SK-N-SH (cell line): ENCODE data around the gene AFF3. TPM values are rescaled to one million over a fixed set of nuclear protein-coding genes. Genes with fewer than 3 reads are reported as not detected.

Source experiments
- CTCF ChIA-PET: fragments of 300-600, 350-600 bp; formaldehyde crosslinking; extraction: SDS; loops from one replicate; lab custom pipeline; 2021; lab: Yijun Ruan, JAX
- POLR2A ChIA-PET: fragments of 350-600 bp; sonication (Branson Sonifier 250); formaldehyde crosslinking; extraction: SDS; loops from one replicate; lab custom pipeline; 2020; ENCODE audit warnings: antibody characterized with exemption, inconsistent platforms; lab: Yijun Ruan, JAX
- DNase-seq: peaks from one replicate; pipeline ENCODE4 v3.0.0; 2012
- H2AFZ ChIP-seq: fragments of 200-600 bp; sonication (generic); 2 replicates; pipeline ENCODE4 v1.8.1; 2016; ENCODE audit warnings: antibody characterized with exemption, mild to moderate bottlenecking, low read depth
- H3F3A ChIP-seq: fragments of 200-600 bp; sonication (generic); replicated peaks from 2 replicates; pipeline ENCODE3; 2016; ENCODE audit warnings: antibody characterized with exemption, mild to moderate bottlenecking; ENCODE audit not compliant: insufficient read depth
- H3K27ac ChIP-seq, 2 experiments: fragments of 200-500 bp in 1 of 2; fragments of 200-600 bp in 1 of 2; sonication (Bioruptor generic) in 1 of 2; sonication (generic), shearing (Covaris generic) in 1 of 2; 2 replicates each; pipeline versions ENCODE4 v1.5.1 to v1.6.1; 2014 to 2016; ENCODE audit warnings: low read depth in 2 of 2, inconsistent platforms in 1 of 2, low read length in 1 of 2, mild to moderate bottlenecking in 1 of 2, mixed read lengths in 1 of 2
- H3K27me3 ChIP-seq: fragments of 200-600 bp; sonication (generic), shearing (Covaris generic); 2 replicates; pipeline ENCODE4 v1.6.1; 2016; ENCODE audit warnings: mixed run types; ENCODE audit not compliant: insufficient read depth
- H3K36me3 ChIP-seq, 2 experiments: fragments of 200-500 bp in 1 of 2; fragments of 200-600 bp in 1 of 2; sonication (Bioruptor generic) in 1 of 2; sonication (generic) in 1 of 2; replicated peaks in 1 of 2; 2 replicates each; pipeline versions ENCODE3 to v1.5.1; 2014 to 2016; ENCODE audit warnings: low read length in 1 of 2, mild to moderate bottlenecking in 1 of 2; ENCODE audit not compliant: insufficient read depth in 2 of 2, control insufficient read depth in 1 of 2
- H3K4me1 ChIP-seq, 2 experiments: fragments of 200-500 bp in 1 of 2; fragments of 200-600 bp in 1 of 2; sonication (Bioruptor generic) in 1 of 2; sonication (generic), shearing (Covaris generic) in 1 of 2; 2 replicates each; pipeline versions ENCODE4 v1.5.1 to v1.6.1; 2014 to 2016; ENCODE audit warnings: low read depth in 1 of 2, low read length in 1 of 2, mixed run types in 1 of 2; ENCODE audit not compliant: insufficient read depth in 2 of 2, control insufficient read depth in 1 of 2
- H3K4me2 ChIP-seq: fragments of 200-600 bp; sonication (generic), shearing (Covaris generic); 2 replicates; pipeline ENCODE4 v1.6.1; 2017; ENCODE audit warnings: mixed run types
- H3K4me3 ChIP-seq, 2 experiments: fragments of 200-500 bp in 1 of 2; fragments of 200-600 bp in 1 of 2; sonication (Bioruptor generic) in 1 of 2; sonication (generic), shearing (Covaris generic) in 1 of 2; 2 replicates each; pipeline versions ENCODE4 v1.5.1 to v1.8.1; 2014 to 2016; ENCODE audit warnings: low read depth in 2 of 2, inconsistent platforms in 1 of 2, low read length in 1 of 2, mild to moderate bottlenecking in 1 of 2, mixed read lengths in 1 of 2, moderate library complexity in 1 of 2
- H3K79me2 ChIP-seq: fragments of 200-600 bp; sonication (generic); 2 replicates; pipeline ENCODE4 v1.8.1; 2017; ENCODE audit warnings: mild to moderate bottlenecking; ENCODE audit not compliant: insufficient read depth
- H3K9ac ChIP-seq: fragments of 200-600 bp; sonication (generic); 2 replicates; pipeline ENCODE4 v1.6.1; 2017; ENCODE audit warnings: mixed run types
- H3K9me2 ChIP-seq: fragments of 200-600 bp; sonication (generic); 2 replicates; pipeline ENCODE4 v1.6.1; 2017; ENCODE audit warnings: mixed run types
- H3K9me3 ChIP-seq: fragments of 200-600 bp; sonication (generic); 2 replicates; pipeline ENCODE4 v1.6.1; 2017; ENCODE audit warnings: mixed run types, mild to moderate bottlenecking, moderate library complexity
- H4K20me1 ChIP-seq: fragments of 200-600 bp; sonication (generic); 2 replicates; pipeline ENCODE4 v1.6.1; 2017; ENCODE audit warnings: mild to moderate bottlenecking, mixed run types; ENCODE audit not compliant: insufficient read depth
- CHD2 ChIP-seq: fragments of 150-350 bp; IDR thresholded peaks from 2 replicates; pipeline ENCODE4 v1.6.1; 2018; ENCODE audit warnings: low read length; ENCODE audit not compliant: partially characterized antibody
- EP300 ChIP-seq, 2 experiments: IDR thresholded peaks; 2 replicates each; pipeline versions ENCODE4 v1.4.0 to v1.6.1; 2012; ENCODE audit warnings: borderline replicate concordance in 1 of 2, low read depth in 1 of 2, low read length in 1 of 2
- EZH2phosphoT487 ChIP-seq: fragments of 200-600 bp; sonication (generic); IDR thresholded peaks from 2 replicates; pipeline ENCODE4 v1.6.1; 2017; ENCODE audit warnings: low read depth, mixed run types, mild to moderate bottlenecking, antibody characterized with exemption, moderate library complexity, borderline replicate concordance
- FOSL2 ChIP-seq: IDR thresholded peaks from 2 replicates; pipeline ENCODE4 v1.4.0; 2012; ENCODE audit warnings: low read depth, mild to moderate bottlenecking, moderate library complexity, borderline replicate concordance
- FOXJ3 ChIP-seq: sonication (generic); formaldehyde crosslinking; IDR thresholded peaks from 2 replicates; pipeline ENCODE4 v1.5.1; 2020; ENCODE audit warnings: mild to moderate bottlenecking, missing genetic modification reagents
- FOXM1 ChIP-seq: IDR thresholded peaks from 2 replicates; pipeline ENCODE4 v1.4.0; 2012; ENCODE audit warnings: low read depth, mild to moderate bottlenecking
- GABPA ChIP-seq: IDR thresholded peaks from 2 replicates; pipeline ENCODE4 v1.4.0; 2012; ENCODE audit warnings: low read depth, mild to moderate bottlenecking
- GATA2 ChIP-seq: sonication (generic); formaldehyde crosslinking; IDR thresholded peaks from 2 replicates; pipeline ENCODE4 v1.5.0; 2020; ENCODE audit warnings: mild to moderate bottlenecking, missing genetic modification reagents
- IRF3 ChIP-seq: fragments of 150-350 bp; IDR thresholded peaks from 2 replicates; pipeline ENCODE4 v1.6.1; 2016; ENCODE audit warnings: mild to moderate bottlenecking, low read depth, low read length
- JUND ChIP-seq: IDR thresholded peaks from 2 replicates; pipeline ENCODE4 v1.4.0; 2012
- MAX ChIP-seq: IDR thresholded peaks from 2 replicates; pipeline ENCODE4 v1.4.0; 2012; ENCODE audit warnings: low read depth
- MEF2A ChIP-seq: IDR thresholded peaks from 2 replicates; pipeline ENCODE4 v1.4.0; 2012; ENCODE audit warnings: low read depth, borderline replicate concordance
- MXI1 ChIP-seq: IDR thresholded peaks from 2 replicates; pipeline ENCODE4 v1.6.1; 2012; ENCODE audit warnings: mild to moderate bottlenecking, low read depth, low read length, improper control_type of control experiment
- NFIC ChIP-seq: IDR thresholded peaks from 2 replicates; pipeline ENCODE4 v1.4.0; 2012; ENCODE audit warnings: borderline replicate concordance
- NRF1 ChIP-seq: IDR thresholded peaks from 2 replicates; pipeline ENCODE4 v1.6.1; 2012; ENCODE audit warnings: low read depth, mild to moderate bottlenecking, low read length
- PBX3 ChIP-seq: IDR thresholded peaks from 2 replicates; pipeline ENCODE4; 2012
- POLR2AphosphoS5 ChIP-seq: IDR thresholded peaks from 2 replicates; pipeline ENCODE4 v1.6.1; 2012; ENCODE audit warnings: low read depth, low read length
- RFX5 ChIP-seq: IDR thresholded peaks from 2 replicates; pipeline ENCODE4 v1.6.1; 2012; ENCODE audit warnings: mild to moderate bottlenecking, improper control_type of control experiment, low read length
- RXRA ChIP-seq: IDR thresholded peaks from 2 replicates; pipeline ENCODE4 v1.4.0; 2012; ENCODE audit warnings: low read depth, mild to moderate bottlenecking, borderline replicate concordance
- SIN3A ChIP-seq: IDR thresholded peaks from 2 replicates; pipeline ENCODE4 v1.6.1; 2012; ENCODE audit warnings: low read depth, mild to moderate bottlenecking, low read length, moderate library complexity, borderline replicate concordance
- SMC3 ChIP-seq: IDR thresholded peaks from 2 replicates; pipeline ENCODE4 v1.6.1; 2012; ENCODE audit warnings: low read depth, low read length, improper control_type of control experiment
- TAF1 ChIP-seq: IDR thresholded peaks from 2 replicates; pipeline ENCODE4 v1.6.1; 2012; ENCODE audit warnings: low read depth, mild to moderate bottlenecking, low read length, moderate library complexity, borderline replicate concordance
- TCF12 ChIP-seq: IDR thresholded peaks from 2 replicates; pipeline ENCODE4 v1.4.0; 2012
- TEAD4 ChIP-seq: IDR thresholded peaks from 2 replicates; pipeline ENCODE4 v1.4.0; 2012; ENCODE audit warnings: mild to moderate bottlenecking, borderline replicate concordance; ENCODE audit not compliant: insufficient read depth
- USF2 ChIP-seq: fragments of 150-350 bp; IDR thresholded peaks from 2 replicates; pipeline ENCODE4 v1.6.1; 2017; ENCODE audit warnings: antibody characterized with exemption, low read length, low read depth, borderline replicate concordance
- YY1 ChIP-seq: IDR thresholded peaks from 2 replicates; pipeline ENCODE4 v1.4.0; 2012; ENCODE audit warnings: low read depth, mild to moderate bottlenecking
- ZBTB33 ChIP-seq: IDR thresholded peaks from 2 replicates; pipeline ENCODE4 v1.4.0; 2012; ENCODE audit warnings: low read depth, borderline replicate concordance
- WGBS: methylation state at CpG from one replicate; pipeline ENCODE4 v1.1.6; 2017; ENCODE audit warnings: low lambda C conversion rate; 5-methylcytosine and 5-hydroxymethylcytosine counted together
- polyA plus RNA-seq, 3 experiments: library from polyadenylated mRNA; depleted of rRNA; stranded (reverse); fragments of >200 nt; gene quantifications; 2 replicates each; pipeline ENCODE4 v1.2.3, GENCODE V29; 2012

AFF3 gene
- polyA plus RNA-seq, 1 of the 3 experiments (the other 2 are of a cell fraction), result 0.36 TPM

- no peak for TF ChIP-seq TCF12
- no peak for TF ChIP-seq FOXM1
- TF ChIP-seq, all 33 proteins: peak for 0
Observed at GRCh38 chr2:99883358-99883757, 259.0 kb downstream of the AFF3 start (continued).

GRCh38 chr2:99881901-99882591, 260.3 kb downstream of the AFF3 start:
- H3K4me3 ChIP-seq, result no peak overlapping the region
- H3K4me2 ChIP-seq, result peak overlapping the region; percentile 49
- no peaks in the 10 kb centered on the region for H3K9me2 ChIP-seq
- peak overlapping the region; percentile 77 to 89 for H3K27ac ChIP-seq
- WGBS, result 30% methylated on average over 5 of the region's 5 CpGs
- no peak overlapping the region for H2AFZ ChIP-seq
- H3K4me1 ChIP-seq, result peaks cover 20 to 32% of the 10 kb centered on the region in 2 experiments
- no peaks in the 10 kb centered on the region for H3K79me2 ChIP-seq
- H3K36me3 ChIP-seq, result no peaks in the 10 kb centered on the region
- peak; percentile 47 for DNase-seq
- peaks cover 33% of the 10 kb centered on the region for H3F3A ChIP-seq
- no peaks in the 10 kb centered on the region for H3K27me3 ChIP-seq
- H3K9me3 ChIP-seq, result no peaks in the 10 kb centered on the region
- H4K20me1 ChIP-seq, result no peaks in the 10 kb centered on the region
- ChIA-PET POLR2A (no interaction called here), CTCF (interaction anchor here (1.0 to 1.8 kb wide), 3 partner anchors 10 to 378 kb away, joined by 3 to 5 read pairs (median 5); no protein-coding TSS in a partner anchor)
- peak overlapping the region; percentile 7; the same call in 1 of the 2 replicates for H3K9ac ChIP-seq
- peak; percentile 44; the same call in 1 of the 2 replicates for TF ChIP-seq POLR2AphosphoS5
- no peak for TF ChIP-seq YY1
- TF ChIP-seq EZH2phosphoT487, result no peak
- peak; percentile 60 for TF ChIP-seq NFIC
- peak; percentile 20; the same call in 1 of the 2 replicates for TF ChIP-seq FOSL2
- TF ChIP-seq TCF12, result peak; percentile 81; the same call in 1 of the 2 replicates
- no peak for TF ChIP-seq GABPA
- 0 out of 2 replicates have a peak, but pooled peaks have one; percentile 44 for TF ChIP-seq ZBTB33
- TF ChIP-seq RXRA, result peak; percentile 43; the same call in 1 of the 2 replicates
- TF ChIP-seq SIN3A, result peak; percentile 70; the same call in 1 of the 2 replicates
- TF ChIP-seq CHD2, result no peak
- TF ChIP-seq RFX5, result no peak
- no peak for TF ChIP-seq SMC3
- TF ChIP-seq EP300 (IDR thresholded peaks at IDR 0.05; ENCODE audit: borderline replicate concordance in 1 of 2, low read depth in 1 of 2, low read length in 1 of 2), result peak; percentile 65 to 74; a peak in 3 of 4 replicates
- TF ChIP-seq MAX, result peak; percentile 43; the same call in 1 of the 2 replicates
- peak; percentile 40; the same call in 1 of the 2 replicates for TF ChIP-seq TAF1
- TF ChIP-seq MEF2A, result no peak
- no peak for TF ChIP-seq NRF1
- peak; percentile 96 for TF ChIP-seq PBX3
- TF ChIP-seq TEAD4, result peak; percentile 79
- no peak for TF ChIP-seq IRF3
- TF ChIP-seq USF2, result no peak
- TF ChIP-seq MXI1, result no peak
- TF ChIP-seq GATA2 (CRISPR knock-in tag), result no peak
- peak; percentile 69; the same call in 1 of the 2 replicates for TF ChIP-seq JUND
- TF ChIP-seq FOXJ3, result no peak
